IPS-18a (cell line): ENCODE measurements around the gene GRIP2.

Source experiments
- H3K27ac ChIP-seq: one replicate; pipeline ENCODE4 v1.5.1; 2013; ENCODE audit warnings: low read length
- H3K27me3 ChIP-seq: one replicate; pipeline ENCODE4 v1.6.1; 2013; ENCODE audit warnings: mild to moderate bottlenecking, low read length; ENCODE audit not compliant: control insufficient read depth, insufficient read depth
- H3K36me3 ChIP-seq: one replicate; pipeline ENCODE4 v1.6.1; 2013; ENCODE audit warnings: low read depth, low read length; ENCODE audit not compliant: control insufficient read depth
- H3K4me1 ChIP-seq: one replicate; pipeline ENCODE4 v1.6.1; 2013; ENCODE audit warnings: low read depth, low read length; ENCODE audit not compliant: control insufficient read depth
- H3K4me3 ChIP-seq: one replicate; pipeline ENCODE4 v1.5.1; 2013; ENCODE audit warnings: low read length
- H3K9ac ChIP-seq: one replicate; pipeline ENCODE4 v1.6.1; 2013; ENCODE audit warnings: mild to moderate bottlenecking, low read length, moderate library complexity
- H3K9me3 ChIP-seq: one replicate; pipeline ENCODE4 v1.6.1; 2013; ENCODE audit warnings: low read depth, low read length; ENCODE audit not compliant: control insufficient read depth

Gene GRIP2

DNA sequence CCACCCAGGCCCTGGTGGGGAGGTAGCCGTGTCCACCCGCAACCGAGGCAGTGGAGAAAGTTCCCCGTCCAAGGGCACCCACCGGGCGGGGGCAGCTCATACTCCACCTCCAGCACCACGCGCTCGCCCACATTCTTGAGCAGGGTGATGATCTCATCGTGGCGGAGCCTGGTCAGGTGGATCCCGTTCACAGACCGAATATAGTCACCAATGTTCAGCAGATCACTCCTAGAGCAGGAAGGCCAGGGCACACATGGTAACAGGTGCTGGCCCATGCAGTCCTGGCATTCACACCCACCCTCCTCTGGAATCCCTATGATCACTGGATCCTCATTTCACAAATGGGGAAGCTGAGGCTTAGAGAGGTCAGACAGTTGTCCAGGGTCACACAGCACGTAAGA is 15.8 kb downstream of the GRIP2 start:
- Histone ChIP-seq H3K9ac (no peak overlapping the region), H3K4me3 (no peak overlapping the region), H3K27me3 (no peaks in the 10 kb centered on the region), H3K36me3 (no peaks in the 10 kb centered on the region), H3K9me3 (no peaks in the 10 kb centered on the region), H3K4me1 (peaks cover 14% of the 10 kb centered on the region), H3K27ac (no peak overlapping the region)

DNA sequence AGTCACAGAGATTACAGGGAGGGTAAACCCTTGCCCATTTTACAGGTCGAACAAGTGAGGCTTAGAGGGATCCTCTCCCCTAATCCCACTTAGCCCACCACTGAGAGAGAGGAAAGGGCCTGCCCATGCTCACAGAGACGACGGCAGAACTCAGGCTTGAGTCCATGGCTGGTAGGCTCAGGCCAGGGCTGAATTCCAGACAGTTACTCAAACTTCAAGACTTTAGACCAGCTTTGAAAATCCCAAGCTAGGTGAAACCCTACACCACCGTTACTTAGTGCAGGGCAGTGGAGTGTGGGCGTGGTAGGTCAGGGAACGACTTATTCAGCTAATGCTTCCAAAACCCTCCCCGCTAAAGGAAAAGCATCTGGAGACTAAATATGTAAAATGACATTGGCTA is 16.4 kb downstream of the GRIP2 start:
- Histone ChIP-seq H3K36me3 (no peaks in the 10 kb centered on the region), H3K4me3 (no peak overlapping the region), H3K9me3 (no peaks in the 10 kb centered on the region), H3K27ac (no peak overlapping the region), H3K4me1 (peaks cover 14% of the 10 kb centered on the region), H3K9ac (no peak overlapping the region), H3K27me3 (no peaks in the 10 kb centered on the region)

GRCh38 chr3:14522768-14523167 is 17.4 kb downstream of the GRIP2 start:
- no peak overlapping the region for H3K4me3 ChIP-seq
- no peak overlapping the region for H3K9ac ChIP-seq
- H3K27me3 ChIP-seq, result no peaks in the 10 kb centered on the region
- no peaks in the 10 kb centered on the region for H3K36me3 ChIP-seq
- H3K27ac ChIP-seq, result no peak overlapping the region
- H3K9me3 ChIP-seq, result no peaks in the 10 kb centered on the region
- peaks cover 14% of the 10 kb centered on the region for H3K4me1 ChIP-seq

GRCh38 chr3:14522129-14522691 is 17.9 kb downstream of the GRIP2 start:
- Histone ChIP-seq H3K36me3 (no peaks in the 10 kb centered on the region), H3K27ac (no peak overlapping the region), H3K27me3 (no peaks in the 10 kb centered on the region), H3K9me3 (no peaks in the 10 kb centered on the region), H3K4me3 (no peak overlapping the region), H3K4me1 (peaks cover 14% of the 10 kb centered on the region), H3K9ac (no peak overlapping the region)

DNA sequence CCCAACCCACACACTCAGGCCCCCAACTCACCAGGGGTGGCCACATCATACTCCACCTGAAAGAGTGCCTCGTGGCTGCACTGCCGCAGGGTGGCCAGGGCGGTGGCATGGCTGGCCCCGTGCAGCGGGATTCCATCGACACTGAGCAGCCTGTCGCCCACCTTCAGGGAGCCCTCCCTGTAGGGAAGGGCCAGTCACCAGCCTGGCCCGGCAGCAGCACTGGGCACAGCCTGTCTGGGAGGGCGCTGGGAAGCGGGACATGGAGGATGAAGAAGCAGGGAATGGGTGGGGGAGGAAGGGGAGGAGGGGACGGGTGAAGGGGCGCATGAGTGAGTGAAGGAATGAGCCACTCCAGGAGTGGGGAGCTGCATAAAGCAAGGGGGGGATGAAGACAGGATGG is 18.5 kb downstream of the GRIP2 start:
- H3K9me3 ChIP-seq, result no peaks in the 10 kb centered on the region
- H3K27me3 ChIP-seq, result no peaks in the 10 kb centered on the region
- no peak overlapping the region for H3K9ac ChIP-seq
- no peaks in the 10 kb centered on the region for H3K36me3 ChIP-seq
- no peak overlapping the region for H3K27ac ChIP-seq
- no peak overlapping the region for H3K4me3 ChIP-seq
- peaks cover 8% of the 10 kb centered on the region for H3K4me1 ChIP-seq

DNA sequence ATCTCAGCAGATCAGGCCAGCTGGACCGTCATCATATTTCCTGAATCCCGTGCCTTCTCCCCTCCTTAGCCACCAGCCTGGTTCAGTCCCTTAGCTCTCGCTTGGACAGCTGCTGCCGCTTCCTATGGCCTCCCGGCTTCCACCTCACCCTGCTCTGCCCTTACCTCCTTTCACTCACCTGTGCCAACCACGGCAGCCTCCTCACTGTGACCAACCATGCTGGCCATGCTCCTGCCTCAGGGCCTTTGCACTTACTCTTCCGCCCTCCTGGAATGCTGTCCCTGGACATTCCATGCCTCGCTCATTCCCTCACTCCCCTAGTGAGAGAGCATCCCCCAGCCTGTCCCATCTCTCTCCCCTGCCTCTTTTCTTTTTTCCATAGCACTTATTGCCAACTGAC is 19.2 kb downstream of the GRIP2 start:
- Histone ChIP-seq H3K9ac (no peak overlapping the region), H3K27ac (no peak overlapping the region), H3K4me3 (no peak overlapping the region), H3K36me3 (no peaks in the 10 kb centered on the region), H3K9me3 (no peaks in the 10 kb centered on the region), H3K4me1 (peaks cover 3% of the 10 kb centered on the region), H3K27me3 (no peaks in the 10 kb centered on the region)

- Histone ChIP-seq H3K36me3 (no peaks in the 10 kb centered on the region), H3K27ac (no peak overlapping the region), H3K4me3 (no peak overlapping the region), H3K27me3 (no peaks in the 10 kb centered on the region), H3K9me3 (no peaks in the 10 kb centered on the region), H3K9ac (no peak overlapping the region), H3K4me1 (peaks cover 3% of the 10 kb centered on the region)
Measured at GRCh38 chr3:14520149-14520548, 20.0 kb downstream of the GRIP2 start.

GRCh38 chr3:14519406-14519805 is 20.7 kb downstream of the GRIP2 start:
- no peaks in the 10 kb centered on the region for H3K36me3 ChIP-seq
- H3K9me3 ChIP-seq, result no peaks in the 10 kb centered on the region
- H3K27me3 ChIP-seq, result no peaks in the 10 kb centered on the region
- no peak overlapping the region for H3K4me3 ChIP-seq
- H3K4me1 ChIP-seq, result peaks cover 3% of the 10 kb centered on the region
- H3K27ac ChIP-seq, result no peak overlapping the region
- no peak overlapping the region for H3K9ac ChIP-seq

DNA sequence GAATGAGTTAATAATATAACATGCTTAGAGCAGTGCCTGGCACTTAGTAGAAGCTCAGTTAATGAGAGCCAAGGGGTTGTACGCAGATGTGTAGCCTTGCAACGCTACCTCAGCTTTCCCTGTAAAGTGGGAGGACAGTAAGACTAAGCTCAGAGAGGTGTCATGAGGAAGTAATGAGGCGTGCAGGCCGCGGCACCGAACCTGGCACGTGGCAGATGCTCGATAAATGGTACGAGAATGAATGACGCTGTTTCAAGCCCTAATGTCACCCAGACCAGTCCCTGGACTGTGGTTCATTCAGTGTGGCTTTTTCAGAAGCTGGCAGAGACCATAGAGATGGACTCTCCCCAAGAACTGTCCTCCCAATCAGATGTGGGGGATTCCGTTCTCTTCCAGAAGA is 21.2 kb downstream of the GRIP2 start:
- peaks cover 3% of the 10 kb centered on the region for H3K4me1 ChIP-seq
- no peak overlapping the region for H3K9ac ChIP-seq
- no peak overlapping the region for H3K27ac ChIP-seq
- no peaks in the 10 kb centered on the region for H3K9me3 ChIP-seq
- H3K36me3 ChIP-seq, result no peaks in the 10 kb centered on the region
- no peaks in the 10 kb centered on the region for H3K27me3 ChIP-seq
- no peak overlapping the region for H3K4me3 ChIP-seq

DNA sequence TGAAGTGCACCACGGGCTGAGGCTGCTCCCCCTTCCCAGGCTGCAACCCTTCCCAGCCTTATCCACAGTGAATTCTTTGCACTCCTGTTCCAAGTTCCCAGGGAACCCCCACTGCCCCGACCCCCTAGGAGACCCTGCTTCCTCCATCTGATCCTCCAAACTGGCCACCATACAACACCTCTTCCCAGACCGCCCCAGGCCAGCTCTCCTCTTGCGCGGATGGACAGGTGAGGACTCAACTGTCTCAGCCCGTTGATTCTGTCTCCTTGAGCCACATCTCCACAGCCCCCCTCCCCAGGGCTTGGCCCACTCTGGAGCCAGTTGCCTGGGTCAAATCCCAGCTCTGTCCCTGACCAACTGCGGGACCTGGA is 21.7 kb downstream of the GRIP2 start:
- no peaks in the 10 kb centered on the region for H3K36me3 ChIP-seq
- H3K9ac ChIP-seq, result no peak overlapping the region
- H3K27me3 ChIP-seq, result no peaks in the 10 kb centered on the region
- no peak overlapping the region for H3K4me3 ChIP-seq
- no peak overlapping the region for H3K27ac ChIP-seq
- H3K9me3 ChIP-seq, result no peaks in the 10 kb centered on the region
- H3K4me1 ChIP-seq, result peaks cover 3% of the 10 kb centered on the region

GRCh38 chr3:14517601-14518431 is 22.3 kb downstream of the GRIP2 start:
- Histone ChIP-seq H3K4me3 (no peak overlapping the region), H3K9ac (no peak overlapping the region), H3K27me3 (no peaks in the 10 kb centered on the region), H3K9me3 (no peaks in the 10 kb centered on the region), H3K27ac (no peak overlapping the region), H3K36me3 (no peaks in the 10 kb centered on the region), H3K4me1 (peaks cover 3% of the 10 kb centered on the region)

- Histone ChIP-seq H3K27me3 (no peaks in the 10 kb centered on the region), H3K9ac (no peak overlapping the region), H3K9me3 (no peaks in the 10 kb centered on the region), H3K4me3 (no peak overlapping the region), H3K36me3 (no peaks in the 10 kb centered on the region), H3K27ac (no peak overlapping the region), H3K4me1 (no peaks in the 10 kb centered on the region)
Measured at GRCh38 chr3:14516738-14517345, 23.3 kb downstream of the GRIP2 start.
